IPS-15b (cell line): ENCODE results near the gene EIF3A.

Experiments used
- H3K27me3 ChIP-seq: one replicate; pipeline ENCODE4 v1.6.1; 2013; ENCODE audit warnings: low read length; ENCODE audit not compliant: control insufficient read depth, insufficient read depth
- H3K36me3 ChIP-seq: one replicate; pipeline ENCODE4 v1.6.1; 2013; ENCODE audit warnings: low read length; ENCODE audit not compliant: control insufficient read depth, insufficient read depth
- H3K4me1 ChIP-seq: one replicate; pipeline ENCODE4 v1.6.1; 2013; ENCODE audit warnings: mild to moderate bottlenecking, low read length; ENCODE audit not compliant: control insufficient read depth, insufficient read depth
- H3K4me3 ChIP-seq: one replicate; pipeline ENCODE4 v1.5.1; 2013; ENCODE audit warnings: low read depth, low read length
- H3K9ac ChIP-seq: one replicate; pipeline ENCODE4 v1.6.1; 2013; ENCODE audit warnings: low read depth, mild to moderate bottlenecking, low read length
- H3K9me3 ChIP-seq: one replicate; pipeline ENCODE4 v1.6.1; 2013; ENCODE audit warnings: mild to moderate bottlenecking, low read length; ENCODE audit not compliant: control insufficient read depth, insufficient read depth

The EIF3A gene

GRCh38 chr10:119080521-119081259 lies at the start of gene EIF3A:
Gene EIF3A, minus strand, starts transcription at chr10:119080817. Its CDS starts 141 bp downstream, at chr10:119080676.
- peak within 1 kb of the TSS; percentile 81 for H3K4me3 ChIP-seq
- H3K4me1 ChIP-seq = no peaks in the 10 kb centered on the region
- no peaks in the 10 kb centered on the region for H3K9me3 ChIP-seq
- H3K27me3 ChIP-seq = no peaks in the 10 kb centered on the region
- H3K36me3 ChIP-seq = no peaks in the 10 kb centered on the region
- peak within 1 kb of the TSS; percentile 99 for H3K9ac ChIP-seq

- no peak overlapping the region for H3K4me3 ChIP-seq
- peaks cover 22% of the 10 kb centered on the region for H3K36me3 ChIP-seq
- no peaks in the 10 kb centered on the region for H3K4me1 ChIP-seq
- H3K9ac ChIP-seq = no peak overlapping the region
- no peaks in the 10 kb centered on the region for H3K9me3 ChIP-seq
- H3K27me3 ChIP-seq = no peaks in the 10 kb centered on the region
These were observed 49.1 kb upstream of the EIF3A start for GRCh38 chr10:119129721-119130120.

GRCh38 chr10:119125942-119126341 lies 45.3 kb upstream of the EIF3A start:
- H3K36me3 ChIP-seq = peaks cover 18% of the 10 kb centered on the region

GRCh38 chr10:119120875-119121274 lies 40.3 kb upstream of the EIF3A start:
- Histone ChIP-seq H3K9ac (no peak overlapping the region), H3K36me3 (peaks cover 18% of the 10 kb centered on the region), H3K9me3 (no peaks in the 10 kb centered on the region), H3K27me3 (no peaks in the 10 kb centered on the region), H3K4me3 (no peak overlapping the region), H3K4me1 (no peaks in the 10 kb centered on the region)

More at GRCh38 chr10:119125942-119126341, 45.3 kb upstream of the EIF3A start:
- no peak overlapping the region for H3K4me3 ChIP-seq
- no peaks in the 10 kb centered on the region for H3K9me3 ChIP-seq
- H3K27me3 ChIP-seq = no peaks in the 10 kb centered on the region
- no peak overlapping the region for H3K9ac ChIP-seq
- H3K4me1 ChIP-seq = no peaks in the 10 kb centered on the region

GRCh38 chr10:119120413-119120867 lies 39.8 kb upstream of the EIF3A start:
- H3K9ac ChIP-seq = no peak overlapping the region
- no peaks in the 10 kb centered on the region for H3K4me1 ChIP-seq
- no peaks in the 10 kb centered on the region for H3K27me3 ChIP-seq
- peaks cover 18% of the 10 kb centered on the region for H3K36me3 ChIP-seq
- no peaks in the 10 kb centered on the region for H3K9me3 ChIP-seq
- no peak overlapping the region for H3K4me3 ChIP-seq

- Histone ChIP-seq H3K9me3 (no peaks in the 10 kb centered on the region), H3K4me1 (no peaks in the 10 kb centered on the region), H3K27me3 (no peaks in the 10 kb centered on the region), H3K9ac (no peak overlapping the region), H3K36me3 (peaks cover 20% of the 10 kb centered on the region), H3K4me3 (no peak overlapping the region)
These were observed 38.8 kb upstream of the EIF3A start for GRCh38 chr10:119119400-119119799.

- no peak overlapping the region for H3K4me3 ChIP-seq
These were observed 37.6 kb upstream of the EIF3A start for GRCh38 chr10:119118231-119118630.

GRCh38 chr10:119116326-119116951 lies 35.8 kb upstream of the EIF3A start:
- Histone ChIP-seq H3K4me3 (no peak overlapping the region), H3K9ac (no peak overlapping the region), H3K36me3 (peaks cover 29% of the 10 kb centered on the region), H3K27me3 (no peaks in the 10 kb centered on the region), H3K9me3 (no peaks in the 10 kb centered on the region), H3K4me1 (no peaks in the 10 kb centered on the region)

More at GRCh38 chr10:119118231-119118630, 37.6 kb upstream of the EIF3A start:
- H3K27me3 ChIP-seq = no peaks in the 10 kb centered on the region
- H3K36me3 ChIP-seq = peaks cover 26% of the 10 kb centered on the region
- no peak overlapping the region for H3K9ac ChIP-seq
- H3K4me1 ChIP-seq = no peaks in the 10 kb centered on the region
- H3K9me3 ChIP-seq = no peaks in the 10 kb centered on the region

GRCh38 chr10:119115926-119116325 lies 35.3 kb upstream of the EIF3A start:
- no peaks in the 10 kb centered on the region for H3K9me3 ChIP-seq
- H3K36me3 ChIP-seq = peaks cover 26% of the 10 kb centered on the region

GRCh38 chr10:119113751-119114732 lies 33.4 kb upstream of the EIF3A start:
- Histone ChIP-seq H3K9ac (no peak overlapping the region), H3K9me3 (no peaks in the 10 kb centered on the region), H3K36me3 (peaks cover 19% of the 10 kb centered on the region), H3K27me3 (no peaks in the 10 kb centered on the region), H3K4me1 (no peaks in the 10 kb centered on the region), H3K4me3 (no peak overlapping the region)

More at GRCh38 chr10:119115926-119116325, 35.3 kb upstream of the EIF3A start:
- Histone ChIP-seq H3K27me3 (no peaks in the 10 kb centered on the region), H3K4me1 (no peaks in the 10 kb centered on the region), H3K9ac (no peak overlapping the region), H3K4me3 (no peak overlapping the region)

GRCh38 chr10:119112056-119112455 lies 31.4 kb upstream of the EIF3A start:
- H3K4me3 ChIP-seq = no peak overlapping the region
- no peaks in the 10 kb centered on the region for H3K4me1 ChIP-seq
- H3K27me3 ChIP-seq = no peaks in the 10 kb centered on the region
- H3K9ac ChIP-seq = no peak overlapping the region
- H3K9me3 ChIP-seq = no peaks in the 10 kb centered on the region
- peaks cover 18% of the 10 kb centered on the region for H3K36me3 ChIP-seq
